Measurements from ENCODE around the gene CCRL2. TPM values are rescaled to one million over a fixed set of nuclear protein-coding genes. Genes with fewer than 3 reads are reported as not detected.

The CCRL2 gene
- total and polyA plus RNA-seq, 2 of the 8 experiments (the other 6 are each of a cell fraction or from before 2014, with no cell fraction given): not detected

DNA sequence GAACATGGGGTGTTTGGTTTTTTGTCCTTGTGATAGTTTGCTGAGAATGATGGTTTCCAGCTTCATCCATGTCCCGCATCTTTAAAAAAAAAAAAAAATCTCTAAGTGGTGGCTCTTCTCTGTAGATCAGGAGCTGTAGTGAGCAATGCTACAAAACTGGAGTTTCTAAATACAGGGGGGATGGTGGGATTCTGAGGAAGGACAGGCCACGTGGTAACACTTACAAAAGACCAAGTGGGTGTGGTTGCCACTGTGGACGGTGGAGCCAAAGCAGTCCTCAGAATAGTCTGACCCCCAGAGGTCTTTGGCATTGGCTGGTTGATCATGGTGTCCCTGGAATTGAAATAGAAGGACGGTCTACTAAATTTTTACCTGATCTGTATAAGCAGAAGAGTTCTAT lies 7.7 kb downstream of the CCRL2 start:
- Histone ChIP-seq H3K27me3 (replicated peaks in 1 of 4; ENCODE audit: control insufficient read depth in 3 of 4, extremely low read depth in 1 of 4, insufficient read depth in 3 of 4, low read length in 3 of 4) (no peaks in the 10 kb centered on the region), H3K4ac (replicated peaks; ENCODE audit: insufficient read length, low read depth, low read length) (no peak overlapping the region), H4K91ac (replicated peaks; ENCODE audit: insufficient read length, low read length) (no peak overlapping the region), H3K36me3 (ENCODE audit: control insufficient read depth in 2 of 4, insufficient read depth in 4 of 4, low read length in 3 of 4) (no peaks in the 10 kb centered on the region), H2BK5ac (ENCODE audit: low read depth, low read length) (no peak overlapping the region), H3K9ac (replicated peaks in 1 of 4; ENCODE audit: extremely low read depth in 1 of 4, low read depth in 3 of 4, low read length in 3 of 4) (no peak overlapping the region), H3K79me1 (ENCODE audit: low read depth, low read length) (no peaks in the 10 kb centered on the region), H3K56ac (replicated peaks; ENCODE audit: insufficient read length, low read depth, low read length) (no peak overlapping the region), H3K14ac (ENCODE audit: insufficient read length) (no peak overlapping the region), H3K79me2 (ENCODE audit: control insufficient read depth in 1 of 2, insufficient read depth in 2 of 2, low read length in 2 of 2) (no peaks in the 10 kb centered on the region), H3K23me2 (ENCODE audit: low read depth, low read length) (no peaks in the 10 kb centered on the region), H3K4me1 (replicated peaks in 1 of 4; ENCODE audit: control insufficient read depth in 3 of 4, insufficient read depth in 4 of 4, low read length in 3 of 4) (peaks cover 0 to 6% (median 5%) of the 10 kb centered on the region in 4 experiments; a peak in 4 of 7 replicates), H3K4me3 (ENCODE audit: extremely low read depth in 1 of 4, insufficient read depth in 2 of 4, low read depth in 3 of 4, low read length in 4 of 4) (no peak overlapping the region), H2BK15ac (ENCODE audit: low read length) (no peak overlapping the region), H2AFZ (ENCODE audit: low read length) (no peak overlapping the region), H2BK120ac (replicated peaks; ENCODE audit: low read depth, low read length) (no peak overlapping the region), H3K9me3 (ENCODE audit: insufficient read depth in 2 of 2, low read depth in 1 of 2, low read length in 1 of 2) (no peaks in the 10 kb centered on the region), H3K23ac (ENCODE audit: insufficient read length) (no peak overlapping the region), H3K4me2 (ENCODE audit: insufficient read depth in 1 of 2, low read depth in 2 of 2, low read length in 2 of 2) (no peak overlapping the region), H2BK20ac (ENCODE audit: low read length) (no peak overlapping the region), H4K8ac (ENCODE audit: extremely low read depth, insufficient read depth, low read length) (no peak overlapping the region), H4K5ac (ENCODE audit: insufficient read length, low read depth, low read length) (no peak overlapping the region), H2BK12ac (ENCODE audit: low read depth, low read length) (no peak overlapping the region), H3K27ac (ENCODE audit: low read depth, low read length) (no peak overlapping the region), H2AK5ac (ENCODE audit: low read depth, low read length) (no peak overlapping the region), H4K20me1 (replicated peaks in 1 of 2; ENCODE audit: control insufficient read depth in 1 of 2, insufficient read depth in 2 of 2, low read length in 2 of 2) (no peaks in the 10 kb centered on the region), H3K18ac (ENCODE audit: extremely low read depth, low read length) (no peak overlapping the region)
- no peak for DNase-seq (ENCODE audit: low read depth in 1 of 2, low spot score in 2 of 2)
- ChIA-PET CTCF (ENCODE audit: partially characterized antibody) (interaction anchor here (1.6 kb wide), 1 partner anchor 35 kb away, joined by 5 read pairs; no protein-coding TSS in a partner anchor), POLR2A (ENCODE audit: partially characterized antibody) (no interaction called here)
- no peak for TF ChIP-seq EZH2 (IDR thresholded peaks at IDR 0.05; ENCODE audit: low read depth, low read length, severe bottlenecking)
- no peak for TF ChIP-seq RXRA (IDR thresholded peaks at IDR 0.05; ENCODE audit: insufficient read depth, low read depth, low read length)
- TF ChIP-seq GTF2F1 (IDR thresholded peaks at IDR 0.05; ENCODE audit: borderline replicate concordance, low read depth, low read length): no peak
- no peak for TF ChIP-seq YY1 (IDR thresholded peaks at IDR 0.05; ENCODE audit: low read depth, low read length)
- no peak for TF ChIP-seq KDM1A (IDR thresholded peaks at IDR 0.05; ENCODE audit: borderline replicate concordance, low read length)
- TF ChIP-seq MAFK (IDR thresholded peaks at IDR 0.05; ENCODE audit: low read depth, low read length): no peak
- no peak for TF ChIP-seq POLR2AphosphoS5 (IDR thresholded peaks at IDR 0.05; ENCODE audit: low read depth, low read length)
- no peak for TF ChIP-seq TAF1 (IDR thresholded peaks at IDR 0.05; ENCODE audit: low read depth, low read length)
- no peak for TF ChIP-seq CEBPB (IDR thresholded peaks at IDR 0.05; ENCODE audit: low read depth, low read length)
- TF ChIP-seq, protein P1, sequence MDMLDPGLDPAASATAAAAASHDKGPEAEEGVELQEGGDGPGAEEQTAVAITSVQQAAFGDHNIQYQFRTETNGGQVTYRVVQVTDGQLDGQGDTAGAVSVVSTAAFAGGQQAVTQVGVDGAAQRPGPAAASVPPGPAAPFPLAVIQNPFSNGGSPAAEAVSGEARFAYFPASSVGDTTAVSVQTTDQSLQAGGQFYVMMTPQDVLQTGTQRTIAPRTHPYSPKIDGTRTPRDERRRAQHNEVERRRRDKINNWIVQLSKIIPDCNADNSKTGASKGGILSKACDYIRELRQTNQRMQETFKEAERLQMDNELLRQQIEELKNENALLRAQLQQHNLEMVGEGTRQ (IDR thresholded peaks at IDR 0.05; ENCODE audit: low read length): no peak
- no peak for TF ChIP-seq CHD1 (IDR thresholded peaks at IDR 0.05; ENCODE audit: low read depth, low read length)
- FAIRE-seq: no peak
- 88% methylated on average over 4 of the region's 4 CpGs; no CpG with 5 or more reads in 1 of the 2 experiments for WGBS, 2 experiments (ENCODE audit: extremely low coverage in 1 of 2, insufficient coverage in 1 of 2, insufficient read length in 1 of 2, insufficient replicate concordance in 2 of 2, low coverage in 1 of 2, low lambda C conversion rate in 2 of 2, missing lambda C conversion rate in 1 of 2)

Data from H1 (cell line).